Germinal center (tissue), 1 donor: ENCODE measurements around the gene PPIP5K2.
A peak's percentile ranks its signal among the peaks of the same experiment; 100 is the strongest.

Experiments used
- DNase-seq: peaks from one replicate; pipeline ENCODE4 v3.0.0; 2012; ENCODE audit warnings: mixed read lengths, low spot score

The PPIP5K2 gene

GRCh38 chr5:103245761-103246160 is 125.7 kb downstream of the PPIP5K2 start:
- no peak for DNase-seq

DNA sequence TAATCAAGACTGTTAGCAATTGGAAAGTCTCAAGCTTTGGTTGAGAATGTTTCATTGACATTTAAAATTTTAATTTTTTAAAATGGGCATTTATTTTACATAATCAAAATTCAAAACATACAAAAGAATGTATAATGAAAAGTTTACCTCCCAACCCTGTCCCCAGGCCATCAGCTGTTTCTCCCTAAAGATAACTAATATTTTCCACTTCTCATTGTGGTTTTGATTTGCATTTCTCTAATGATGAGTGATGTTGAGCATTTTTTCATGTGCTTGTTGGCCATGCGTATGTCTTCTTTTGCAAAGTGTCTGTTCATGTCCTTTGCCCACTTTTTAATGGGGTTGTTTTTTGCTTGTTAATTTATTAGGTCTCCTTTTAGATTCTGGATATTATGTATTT is 127.0 kb downstream of the PPIP5K2 start:
- no peak for DNase-seq

- DNase-seq = no peak
These were observed 129.0 kb downstream of the PPIP5K2 start for GRCh38 chr5:103249068-103249467.

- DNase-seq = no peak
These were observed 134.8 kb downstream of the PPIP5K2 start for GRCh38 chr5:103254921-103255320.

DNA sequence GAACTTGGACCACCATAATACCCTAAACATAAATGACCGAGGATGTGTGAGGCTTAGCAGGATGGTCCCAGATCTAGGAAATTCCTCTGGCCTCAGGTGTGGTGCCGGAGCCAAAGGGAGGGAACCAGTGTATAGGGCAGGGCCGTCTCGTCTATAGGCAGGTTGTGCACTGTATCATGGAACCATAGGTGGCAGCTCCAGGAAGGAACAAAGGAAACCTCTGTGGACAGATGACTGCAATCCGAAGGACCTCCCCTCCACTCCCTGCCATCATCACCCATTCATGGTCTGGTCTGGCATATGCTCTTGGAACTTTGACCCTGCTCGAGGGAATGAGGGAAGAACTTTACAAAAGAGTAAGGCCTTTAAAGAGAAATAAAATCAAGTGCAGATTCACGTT is 135.6 kb downstream of the PPIP5K2 start:
- DNase-seq = no peak

DNA sequence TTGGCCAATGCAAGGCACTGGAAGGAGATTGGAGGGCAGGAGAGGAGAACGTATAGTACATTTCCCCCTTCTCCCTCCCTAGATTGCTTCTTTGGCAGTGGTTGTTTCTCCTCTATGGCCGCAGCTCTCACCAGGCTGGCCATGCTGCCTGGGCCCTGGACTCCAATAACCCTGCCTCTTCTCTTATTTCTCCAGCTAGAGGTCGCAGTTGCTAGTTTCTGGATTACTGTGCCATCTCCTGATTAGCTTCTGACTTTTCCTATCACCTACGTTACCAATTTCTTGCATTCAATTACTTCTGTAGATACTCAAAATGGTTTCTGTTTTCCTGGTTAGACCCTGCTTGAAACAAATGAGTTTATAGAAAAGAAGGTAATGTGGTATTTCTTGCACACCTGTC is 136.1 kb downstream of the PPIP5K2 start:
- DNase-seq = no peak

GRCh38 chr5:103258368-103258956 is 138.4 kb downstream of the PPIP5K2 start, which contains the start of gene MACIR:
TSS of gene MACIR (plus strand) at chr5:103258763. CDS start at chr5:103275920, 17,157 bp downstream.
- DNase-seq = peak; percentile 93

DNA sequence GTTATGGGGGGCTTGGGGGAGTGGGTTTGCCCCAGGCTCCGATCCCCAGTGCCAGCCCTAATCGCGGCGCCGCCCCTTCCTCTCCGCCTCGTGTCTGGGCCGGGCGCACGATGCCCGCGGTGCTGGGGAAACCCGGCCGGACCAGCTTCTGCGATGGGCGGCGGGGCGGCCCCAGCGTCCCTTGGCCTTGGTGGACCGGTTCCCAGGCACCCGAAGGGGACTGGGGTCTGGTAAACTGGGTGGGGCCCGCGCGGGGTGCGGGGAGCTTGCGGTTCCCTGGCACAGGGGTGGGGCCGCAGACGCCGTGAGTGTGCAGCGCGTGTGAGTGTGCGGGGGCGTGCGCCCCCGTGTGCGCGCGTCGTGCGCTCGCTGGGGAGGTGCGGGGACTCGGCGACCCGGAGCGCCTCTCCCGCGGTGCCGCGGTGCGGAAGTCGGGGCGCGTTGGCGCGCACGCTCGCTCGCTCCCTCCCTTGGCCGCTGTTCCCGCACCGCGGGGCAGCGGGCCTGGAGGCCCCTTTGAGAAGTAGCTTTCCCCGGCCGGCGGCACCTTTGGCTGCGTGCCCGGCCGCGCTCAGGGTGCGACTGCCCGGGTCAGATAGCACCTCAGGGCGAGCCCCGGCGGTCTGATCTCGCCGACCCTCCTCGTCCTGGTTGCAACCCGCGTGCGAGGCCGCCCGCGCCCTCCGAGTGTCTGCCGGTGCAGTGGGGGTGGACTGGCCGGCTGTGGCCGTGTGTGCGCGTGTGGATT is 139.0 kb downstream of the PPIP5K2 start:
- peak; percentile 62 for DNase-seq

- DNase-seq = no peak
These were observed 139.7 kb downstream of the PPIP5K2 start for GRCh38 chr5:103259705-103260355.

DNA sequence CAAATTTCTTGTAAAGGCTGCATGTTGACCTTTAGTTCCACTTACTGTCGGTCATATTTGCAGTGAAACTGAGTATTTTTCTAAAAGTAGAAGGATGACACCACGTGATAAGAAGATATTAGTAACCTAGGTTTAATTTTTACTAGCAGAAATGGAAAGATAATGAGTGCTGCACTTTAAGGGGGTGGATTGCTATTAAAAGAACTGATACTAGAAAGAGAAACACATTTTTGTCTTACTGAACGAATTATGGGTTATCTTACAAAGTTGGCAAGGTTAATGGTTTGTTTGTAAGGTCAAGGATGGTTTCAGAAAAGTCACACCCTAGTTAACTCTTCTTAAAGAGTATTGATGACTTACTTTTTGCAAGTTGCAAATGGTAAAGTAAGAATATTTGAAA is 140.8 kb downstream of the PPIP5K2 start:
- no peak for DNase-seq
